Iris pigment epithelial cell (primary cell): Measurements from ENCODE around the gene CSNK1E.

ENCODE experiments used
- DNase-seq: peaks from one replicate; pipeline ENCODE4 v3.0.0-alpha.2; 2011; ENCODE audit warnings: low read depth

Gene CSNK1E

GRCh38 chr22:38249301-38249700 lies 67.9 kb downstream of the CSNK1E start:
- DNase-seq, result no peak

- no peak for DNase-seq
Observed at GRCh38 chr22:38248280-38248679, 69.0 kb downstream of the CSNK1E start.

- DNase-seq, result no peak
Observed at GRCh38 chr22:38247713-38248112, 69.5 kb downstream of the CSNK1E start.

GRCh38 chr22:38246692-38247091 lies 70.5 kb downstream of the CSNK1E start:
- DNase-seq, result no peak

- no peak for DNase-seq
Observed at GRCh38 chr22:38246046-38246658, 71.1 kb downstream of the CSNK1E start.

GRCh38 chr22:38244106-38244505 lies 73.1 kb downstream of the CSNK1E start:
- DNase-seq, result no peak

GRCh38 chr22:38243007-38243765 lies 74.0 kb downstream of the CSNK1E start:
- peak; percentile 78 for DNase-seq

GRCh38 chr22:38240734-38241252 lies 76.4 kb downstream of the CSNK1E start:
- DNase-seq, result peak; percentile 91
